Limb (tissue), 2 donors: ENCODE data around the gene CCL4.

ENCODE experiments used
- DNase-seq, 2 donors: peaks; one replicate each; pipeline ENCODE4 v3.0.0-alpha.2; 2016; ENCODE audit errors: extremely low spot score in 2 of 2

CCL4 gene

DNA sequence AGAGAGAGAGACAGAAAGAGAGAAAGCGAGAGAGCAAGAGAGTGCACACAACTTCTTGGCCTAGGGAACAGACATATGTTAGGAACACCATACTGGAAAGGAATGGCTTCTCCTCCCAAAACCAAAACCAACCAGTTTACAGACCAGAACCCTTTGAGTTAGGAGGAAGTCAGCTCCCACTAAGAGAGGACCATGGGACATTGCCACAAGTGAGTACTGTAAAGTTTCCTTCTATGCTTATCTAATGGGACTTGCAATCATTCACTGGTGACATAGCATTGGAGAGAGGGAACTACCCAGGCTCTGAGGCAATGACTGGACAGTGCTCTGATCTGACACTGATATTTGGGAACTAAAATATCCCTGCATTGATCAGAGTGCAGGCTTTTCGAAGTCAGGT lies 40.4 kb downstream of the CCL4 start:
- no peak for DNase-seq

DNA sequence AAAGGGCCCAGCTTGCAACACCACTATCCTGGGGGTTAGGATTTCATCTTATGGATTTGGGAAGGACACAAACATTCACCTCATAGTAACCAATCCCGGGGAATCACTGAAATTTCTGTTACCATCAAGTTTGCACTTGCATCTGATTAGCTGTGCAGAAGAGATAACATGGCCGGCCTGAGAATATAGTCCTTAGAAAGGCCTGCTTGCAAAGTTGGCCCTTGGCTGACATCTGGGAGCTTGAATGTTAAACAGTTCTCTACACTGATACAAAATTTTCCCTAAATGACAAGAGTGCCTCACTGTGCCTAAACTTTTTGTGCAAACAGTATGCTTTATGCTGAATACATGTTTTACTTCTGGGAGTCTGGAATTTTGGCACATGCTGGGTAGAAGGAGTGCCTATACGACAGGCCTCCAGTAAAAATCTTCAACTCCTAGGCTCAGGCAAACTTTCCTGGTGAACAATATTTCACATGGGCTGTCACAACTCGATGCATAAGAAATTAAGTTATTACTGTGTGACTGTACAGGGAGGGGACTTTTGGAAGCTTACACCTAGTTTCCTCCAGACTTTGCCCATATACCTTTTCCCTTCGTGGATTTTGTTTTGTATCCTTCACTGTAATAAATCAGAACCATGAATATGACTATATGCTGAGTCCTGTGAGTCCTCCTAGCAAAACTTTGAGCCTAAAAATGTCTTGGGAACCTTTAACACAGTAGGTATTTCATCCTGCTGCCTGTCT lies 41.5 kb downstream of the CCL4 start:
- DNase-seq, result no peak

DNA sequence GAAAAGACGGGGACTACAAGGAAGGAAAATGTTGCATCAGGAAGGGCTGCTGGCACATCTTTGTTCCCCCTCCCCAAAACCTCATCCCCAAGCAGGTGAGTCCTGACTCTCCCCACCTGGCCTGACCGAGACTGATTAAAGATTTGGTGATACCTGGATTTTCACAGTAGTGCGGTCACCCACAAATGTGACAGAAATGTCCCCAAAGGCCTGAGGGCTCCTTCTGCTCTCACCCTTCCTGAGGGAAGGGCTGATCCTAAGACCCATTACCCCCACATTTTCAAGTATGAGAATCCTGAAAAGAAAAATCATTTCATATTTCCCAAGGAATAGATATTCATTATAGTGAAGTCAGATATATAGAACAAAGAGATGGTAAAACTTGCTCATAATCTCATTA lies 44.0 kb downstream of the CCL4 start:
- no peak for DNase-seq

DNA sequence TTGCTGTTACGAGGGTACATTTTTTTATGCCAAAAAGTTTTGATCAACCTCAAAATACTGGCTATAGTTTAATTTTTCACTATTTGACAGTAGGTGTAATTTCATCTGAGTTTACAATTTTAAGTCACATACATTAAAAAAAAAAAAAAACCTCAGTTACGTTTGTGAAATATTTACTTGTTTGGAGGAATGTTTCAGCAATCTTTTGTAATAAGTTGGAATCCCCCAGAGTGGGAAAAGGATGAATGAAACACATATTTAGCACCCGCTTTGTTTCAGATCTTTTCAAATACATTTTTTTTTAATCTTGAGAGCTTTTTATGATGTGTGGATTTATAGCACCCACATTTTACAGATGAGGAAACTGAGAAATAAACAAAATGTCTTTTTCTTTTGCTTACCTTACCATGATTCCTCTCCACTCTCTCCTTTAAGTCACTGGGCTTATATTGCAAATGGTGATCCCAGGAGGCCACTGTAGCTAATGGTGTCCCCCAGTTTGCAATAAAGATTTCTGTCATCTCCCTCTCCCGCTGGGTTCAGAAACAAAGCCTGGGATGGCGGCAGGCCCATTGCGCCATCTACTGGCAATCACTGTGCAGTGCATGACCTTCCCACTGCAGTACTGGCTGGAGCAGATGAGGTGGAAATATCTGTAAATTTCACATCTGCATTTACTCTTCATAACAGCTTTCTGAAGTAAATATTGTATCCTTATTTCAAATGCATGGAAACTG lies 45.1 kb downstream of the CCL4 start:
- peak; percentile 58 to 72 for DNase-seq

DNA sequence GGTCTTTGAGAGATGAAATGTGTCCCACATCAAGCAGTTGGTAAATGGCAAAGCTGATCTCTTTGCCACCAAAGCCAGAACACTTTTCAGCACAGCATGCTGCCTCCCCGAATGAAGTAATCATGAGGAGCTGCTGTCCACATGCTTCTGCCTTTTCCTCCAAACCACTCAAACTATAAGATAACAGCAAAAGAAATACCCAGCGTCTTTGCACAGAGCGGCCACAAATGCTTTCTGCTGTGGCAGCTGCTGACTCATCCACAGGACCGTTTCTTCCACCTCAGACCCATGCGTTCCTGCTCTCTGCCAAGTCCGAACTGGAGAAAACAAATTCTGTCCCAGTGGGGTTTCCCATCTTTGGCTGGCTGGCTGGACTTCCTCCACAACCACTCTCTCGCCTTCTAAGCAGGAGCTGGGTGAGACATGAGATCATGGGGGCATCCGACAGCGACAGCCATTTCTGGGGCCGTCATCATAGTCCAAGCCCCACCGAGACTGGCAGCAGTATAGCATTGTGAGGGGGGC lies 45.7 kb downstream of the CCL4 start:
- DNase-seq, result no peak

DNA sequence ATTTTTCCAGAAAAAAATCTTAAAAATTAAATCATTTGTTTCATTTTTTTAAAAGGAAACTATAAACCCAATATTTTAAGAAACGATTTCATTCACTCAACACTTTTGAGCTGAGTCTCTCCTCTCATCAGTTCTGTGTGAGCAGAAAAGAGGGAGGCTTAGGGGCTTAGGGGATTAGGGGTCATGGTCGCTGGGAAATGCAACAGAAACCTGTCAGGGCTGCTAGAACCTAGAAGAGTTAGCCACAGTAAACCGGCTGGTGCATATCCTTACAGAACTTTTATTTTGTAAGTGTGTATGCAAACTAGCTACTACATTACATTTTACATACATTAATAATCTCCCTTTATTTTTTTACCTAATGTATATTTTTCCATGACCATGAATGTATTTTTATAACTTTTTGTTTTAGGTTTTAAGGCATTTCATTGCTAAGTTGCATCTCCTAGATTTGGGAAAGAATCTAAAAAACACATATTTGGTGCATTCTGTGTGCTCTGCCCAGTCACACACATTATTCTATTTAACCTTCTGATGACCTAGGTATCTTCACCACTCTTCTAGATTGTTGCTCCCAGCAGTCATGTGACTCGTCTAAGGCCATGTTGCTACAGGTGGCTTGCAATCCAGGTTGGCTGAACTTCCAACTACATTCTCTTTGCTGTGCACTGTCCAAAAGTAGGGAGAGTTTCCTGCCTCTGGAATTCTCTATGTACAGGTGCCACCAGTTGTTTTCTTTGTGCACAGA lies 48.4 kb downstream of the CCL4 start:
- DNase-seq, result no peak

DNA sequence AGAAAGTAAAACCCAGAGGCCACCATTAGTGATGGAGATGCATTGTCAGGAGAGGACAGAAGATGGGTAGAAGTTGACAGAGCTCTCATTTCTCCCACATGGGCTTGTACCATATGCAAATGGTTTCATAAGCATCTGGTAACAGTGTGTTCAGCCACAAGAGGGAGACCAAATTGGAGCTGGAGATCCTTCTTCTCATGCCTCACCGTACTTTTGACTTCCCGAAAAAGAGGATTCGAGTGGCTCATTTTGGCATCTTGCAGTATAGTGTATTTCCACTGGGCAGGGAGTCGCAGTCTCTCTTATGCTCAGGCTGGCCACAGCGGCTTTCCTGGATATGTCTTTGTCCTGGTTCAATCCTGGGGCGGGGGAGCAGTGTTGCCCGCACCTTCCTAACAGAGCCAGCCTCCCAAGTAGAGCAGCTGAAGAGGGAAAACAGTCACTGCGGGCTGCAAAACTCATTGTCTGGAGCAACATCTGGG lies 49.1 kb downstream of the CCL4 start:
- DNase-seq, result no peak

DNA sequence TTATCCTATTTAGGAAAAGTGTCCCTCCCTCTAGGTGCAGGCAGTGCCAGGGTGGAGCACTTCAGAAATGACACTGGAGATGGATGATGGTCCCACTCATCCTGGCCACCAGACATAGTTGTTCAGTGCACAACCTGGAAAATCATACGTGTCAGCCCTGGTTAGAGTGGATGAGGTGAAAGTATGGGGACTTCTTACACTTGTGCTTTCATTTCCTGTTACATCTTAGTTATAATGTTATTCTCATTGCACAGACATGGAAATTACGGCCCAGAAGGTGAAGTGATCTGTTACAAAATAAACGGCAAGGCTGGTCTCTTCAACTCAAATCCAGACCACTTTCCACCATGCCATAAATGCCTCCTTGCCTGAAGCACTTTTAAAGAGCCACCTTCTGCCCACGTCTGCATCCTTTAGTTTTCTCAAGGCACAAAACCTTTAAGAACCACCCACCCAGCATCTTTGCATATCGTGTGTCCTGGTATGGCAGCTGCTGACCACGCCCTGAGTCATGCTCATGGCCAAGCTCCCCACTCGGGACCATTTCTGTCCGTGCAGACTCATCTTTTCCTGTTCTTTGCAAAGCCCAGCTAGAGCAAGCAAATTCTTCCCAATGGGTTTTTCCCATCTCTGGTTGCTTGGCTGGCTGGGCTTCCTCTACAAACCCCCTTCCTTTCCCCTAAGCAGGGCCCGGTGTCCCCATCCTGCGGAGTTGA lies 50.4 kb downstream of the CCL4 start:
- DNase-seq, result no peak
